K562 (cell line): ENCODE results near the gene NUDT9. TPM values are rescaled to one million over a fixed set of nuclear protein-coding genes. Genes with fewer than 3 reads are reported as not detected.

Experiments
- BRCA1 ChIP-seq, 2 experiments: fragments of 450-650 bp in 1 of 2; sonication (generic) in 1 of 2; formaldehyde crosslinking in 1 of 2; IDR thresholded peaks; 2 replicates each; pipeline versions ENCODE4 v1.5.0 to v1.6.1; 2017 to 2020; ENCODE audit warnings: mild to moderate bottlenecking in 1 of 2, missing genetic modification reagents in 1 of 2
- ILK ChIP-seq: fragments of 450-650 bp; IDR thresholded peaks from 2 replicates; pipeline ENCODE4 v1.6.1; 2016; ENCODE audit warnings: missing genetic modification characterization, low read depth, mild to moderate bottlenecking, missing compliant biosample characterization, moderate library complexity, borderline replicate concordance
- MAZ ChIP-seq, 2 experiments: fragments of 450-650 bp in 1 of 2; sonication (generic) in 1 of 2; formaldehyde crosslinking; IDR thresholded peaks in 1 of 2; conservative IDR thresholded peaks in 1 of 2; 2 replicates each; pipeline versions ENCODE4 v1.4.0 to v1.5.0; 2020; ENCODE audit warnings: mild to moderate bottlenecking in 1 of 2, missing genetic modification reagents in 1 of 2
- MCM5 ChIP-seq: fragments of 450-650 bp; IDR thresholded peaks from 2 replicates; pipeline ENCODE4 v1.6.1; 2016; ENCODE audit warnings: low read depth
- MIER1 ChIP-seq: fragments of 450-650 bp; IDR thresholded peaks from 2 replicates; pipeline ENCODE4 v1.6.1; 2016; ENCODE audit warnings: antibody characterized with exemption, mild to moderate bottlenecking, low read depth
- MTF1 ChIP-seq: fragments of 250-450 bp; sonication (Bioruptor Pico); IDR thresholded peaks from 2 replicates; pipeline ENCODE4 v1.9.0; 2021; ENCODE audit warnings: moderate library complexity, mild to moderate bottlenecking, inconsistent platforms, borderline replicate concordance
- PHF20 ChIP-seq: fragments of 450-650 bp; IDR thresholded peaks from 2 replicates; pipeline ENCODE4 v1.6.1; 2018; ENCODE audit not compliant: partially characterized antibody
- RFX7 ChIP-seq: fragments of 250-450 bp; sonication (Bioruptor Pico); IDR thresholded peaks from 2 replicates; pipeline ENCODE4 v1.5.1; 2021; ENCODE audit warnings: mild to moderate bottlenecking
- TBP ChIP-seq: optimal IDR thresholded peaks from 2 replicates; pipeline ENCODE3; 2011; ENCODE audit warnings: low read depth, low read length, improper control_type of control experiment
- TFAM ChIP-seq: fragments of 250-450 bp; sonication (Bioruptor Pico); conservative IDR thresholded peaks from 2 replicates; pipeline ENCODE4 v1.5.0; 2021; ENCODE audit warnings: mild to moderate bottlenecking, moderate library complexity
- ZNF174 ChIP-seq: fragments of 250-450 bp; sonication (Bioruptor Pico); IDR thresholded peaks from 2 replicates; pipeline ENCODE4 v1.4.0; 2020; ENCODE audit warnings: mild to moderate bottlenecking
- ZNF175 ChIP-seq: fragments of 200-800 bp; sonication (Bioruptor generic); IDR thresholded peaks from 2 replicates; pipeline ENCODE4 v1.6.1; 2016; ENCODE audit warnings: low read depth, mild to moderate bottlenecking, missing genetic modification characterization, missing compliant biosample characterization
- ZNF212 ChIP-seq: fragments of 450-650 bp; formaldehyde crosslinking; IDR thresholded peaks from 2 replicates; pipeline ENCODE4 v1.4.0; 2020; ENCODE audit warnings: mild to moderate bottlenecking
- ZNF780A ChIP-seq: fragments of 250-450 bp; sonication (Bioruptor Pico); IDR thresholded peaks from 2 replicates; pipeline ENCODE4 v1.5.0; 2021; ENCODE audit warnings: mild to moderate bottlenecking
- polyA plus RNA-seq, 8 experiments: library from polyadenylated mRNA; depleted of rRNA in 4 of 8; stranded (reverse) in 5 of 8; unstranded in 3 of 8; fragments of >200 nt; fragmentation: Nextera tagmentation in 2 of 8; fragmentation: Illumina TruSeq in 1 of 8; extraction: Ambion mirVana in 2 of 8; extraction: Trizol in 1 of 8; gene quantifications; 2 replicates each; pipeline versions ENCODE4 v1.2.1 to v1.2.3, GENCODE V29; 2011 to 2014; ENCODE audit warnings: inconsistent platforms in 1 of 8, missing spikeins in 1 of 8
- total RNA-seq, 7 experiments: library from RNA; depleted of rRNA in 6 of 7; stranded (reverse); fragments of >200 nt in 6 of 7; fragmentation: Illumina TruSeq in 2 of 7; extraction: Trizol in 2 of 7; gene quantifications; 2 replicates each; pipeline versions ENCODE4 v1.2.1 to v1.2.3, GENCODE V29; 2011 to 2021; ENCODE audit warnings: low replicate concordance in 1 of 7
- TF ChIP-seq, protein P1 (sequence below), 2 experiments: IDR thresholded peaks; 2 replicates each; pipeline ENCODE4 v1.6.1; 2011; ENCODE audit warnings: borderline replicate concordance in 1 of 2, control low read depth in 1 of 2, low read depth in 1 of 2, low read length in 1 of 2, mild to moderate bottlenecking in 1 of 2, mixed read lengths in 1 of 2, moderate library complexity in 1 of 2; ENCODE audit not compliant: insufficient read depth in 1 of 2, insufficient read length in 1 of 2, poor library complexity in 1 of 2, severe bottlenecking in 1 of 2; ENCODE audit errors: extremely low read depth in 1 of 2
- TF ChIP-seq, protein P2 (sequence below): fragments of 450-650 bp; IDR thresholded peaks from 2 replicates; pipeline ENCODE4 v1.7.0; 2016; ENCODE audit warnings: borderline replicate concordance
- TF ChIP-seq, protein P3 (sequence below): sonication (generic); formaldehyde crosslinking; IDR thresholded peaks from 2 replicates; pipeline ENCODE4 v1.8.0; 2022; ENCODE audit warnings: mild to moderate bottlenecking, low read depth, missing genetic modification reagents
- TF ChIP-seq, protein P4 (sequence below): sonication (generic); formaldehyde crosslinking; IDR thresholded peaks from 2 replicates; pipeline ENCODE4 v1.8.0; 2023; ENCODE audit warnings: missing genetic modification reagents, mild to moderate bottlenecking, borderline replicate concordance

Gene NUDT9
- total and polyA plus RNA-seq, 9 of the 15 experiments (the other 6 are each of a cell fraction or from before 2014, with no cell fraction given): 8.5 to 20.8 (median 18.0) TPM

DNA sequence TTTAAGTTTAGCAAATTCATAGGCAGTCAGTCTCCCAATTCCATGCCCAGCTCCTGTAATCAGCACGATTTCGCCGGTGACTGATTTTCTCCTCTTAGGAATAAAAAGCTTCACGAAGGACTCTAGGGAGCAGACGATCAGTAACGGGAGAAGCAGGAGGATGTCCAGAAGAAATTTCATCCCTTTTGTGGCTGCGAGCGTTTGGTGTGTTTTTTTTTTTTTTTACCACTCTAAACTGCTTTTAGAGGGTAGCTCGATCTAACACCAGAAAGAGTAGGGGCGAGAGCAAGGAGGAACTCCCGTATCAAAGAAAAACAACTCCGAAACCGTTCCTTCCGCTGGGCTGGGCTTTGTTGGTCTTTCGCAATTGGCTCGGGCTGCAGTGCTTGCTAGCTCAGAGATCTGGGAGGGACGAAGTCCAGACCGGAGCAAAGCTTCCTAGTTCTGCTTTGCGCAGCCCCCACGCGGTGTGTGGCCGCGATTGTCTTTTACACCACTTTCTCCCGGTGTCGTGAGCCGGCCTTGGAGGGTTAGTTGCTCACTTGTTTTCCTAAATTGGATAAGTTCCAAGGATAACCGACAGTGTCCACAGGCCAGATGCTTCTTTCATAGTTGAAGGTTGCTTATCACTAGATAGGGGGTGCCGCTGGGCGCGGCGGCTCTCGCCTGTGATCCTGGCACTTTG is 31.3 kb upstream of the NUDT9 start, which contains the start of gene HSD17B11 (continued):
- TF ChIP-seq, protein P1, sequence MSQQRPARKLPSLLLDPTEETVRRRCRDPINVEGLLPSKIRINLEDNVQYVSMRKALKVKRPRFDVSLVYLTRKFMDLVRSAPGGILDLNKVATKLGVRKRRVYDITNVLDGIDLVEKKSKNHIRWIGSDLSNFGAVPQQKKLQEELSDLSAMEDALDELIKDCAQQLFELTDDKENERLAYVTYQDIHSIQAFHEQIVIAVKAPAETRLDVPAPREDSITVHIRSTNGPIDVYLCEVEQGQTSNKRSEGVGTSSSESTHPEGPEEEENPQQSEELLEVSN (IDR thresholded peaks at IDR 0.05; ENCODE audit: borderline replicate concordance in 1 of 2, extremely low read depth in 1 of 2, insufficient read depth in 1 of 2, insufficient read length in 1 of 2, low read depth in 1 of 2, low read length in 1 of 2, poor library complexity in 1 of 2, severe bottlenecking in 1 of 2): peak; percentile 44 to 56
- no peak for TF ChIP-seq ZNF175 (CRISPR knock-in tag)
- no peak for TF ChIP-seq MIER1
- no peak for TF ChIP-seq ZNF780A (CRISPR knock-in tag)
- TF ChIP-seq, protein P2, sequence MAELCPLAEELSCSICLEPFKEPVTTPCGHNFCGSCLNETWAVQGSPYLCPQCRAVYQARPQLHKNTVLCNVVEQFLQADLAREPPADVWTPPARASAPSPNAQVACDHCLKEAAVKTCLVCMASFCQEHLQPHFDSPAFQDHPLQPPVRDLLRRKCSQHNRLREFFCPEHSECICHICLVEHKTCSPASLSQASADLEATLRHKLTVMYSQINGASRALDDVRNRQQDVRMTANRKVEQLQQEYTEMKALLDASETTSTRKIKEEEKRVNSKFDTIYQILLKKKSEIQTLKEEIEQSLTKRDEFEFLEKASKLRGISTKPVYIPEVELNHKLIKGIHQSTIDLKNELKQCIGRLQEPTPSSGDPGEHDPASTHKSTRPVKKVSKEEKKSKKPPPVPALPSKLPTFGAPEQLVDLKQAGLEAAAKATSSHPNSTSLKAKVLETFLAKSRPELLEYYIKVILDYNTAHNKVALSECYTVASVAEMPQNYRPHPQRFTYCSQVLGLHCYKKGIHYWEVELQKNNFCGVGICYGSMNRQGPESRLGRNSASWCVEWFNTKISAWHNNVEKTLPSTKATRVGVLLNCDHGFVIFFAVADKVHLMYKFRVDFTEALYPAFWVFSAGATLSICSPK: no peak
- no peak for TF ChIP-seq MTF1 (CRISPR knock-in tag)
- no peak for TF ChIP-seq RFX7 (CRISPR knock-in tag)
- peak; percentile 80 for TF ChIP-seq TBP
- no peak for TF ChIP-seq ZNF174 (CRISPR knock-in tag)
- TF ChIP-seq MAZ (CRISPR knock-in tag; conservative IDR thresholded peaks at IDR 0.05 in 1 of 2, IDR thresholded peaks at IDR 0.05 in 1 of 2): peak in 1 of 2 experiments; percentile 81; a peak in 2 of 4 replicates
- TF ChIP-seq, protein P3, sequence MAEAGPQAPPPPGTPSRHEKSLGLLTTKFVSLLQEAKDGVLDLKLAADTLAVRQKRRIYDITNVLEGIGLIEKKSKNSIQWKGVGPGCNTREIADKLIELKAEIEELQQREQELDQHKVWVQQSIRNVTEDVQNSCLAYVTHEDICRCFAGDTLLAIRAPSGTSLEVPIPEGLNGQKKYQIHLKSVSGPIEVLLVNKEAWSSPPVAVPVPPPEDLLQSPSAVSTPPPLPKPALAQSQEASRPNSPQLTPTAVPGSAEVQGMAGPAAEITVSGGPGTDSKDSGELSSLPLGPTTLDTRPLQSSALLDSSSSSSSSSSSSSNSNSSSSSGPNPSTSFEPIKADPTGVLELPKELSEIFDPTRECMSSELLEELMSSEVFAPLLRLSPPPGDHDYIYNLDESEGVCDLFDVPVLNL (CRISPR knock-in tag): no peak
- TF ChIP-seq TFAM (CRISPR knock-in tag): no peak
- TF ChIP-seq ILK: no peak
- no peak for TF ChIP-seq BRCA1 (IDR thresholded peaks at IDR 0.05)
- no peak for TF ChIP-seq BRCA1 (CRISPR knock-in tag; IDR thresholded peaks at IDR 0.05)
- TF ChIP-seq, protein P4, sequence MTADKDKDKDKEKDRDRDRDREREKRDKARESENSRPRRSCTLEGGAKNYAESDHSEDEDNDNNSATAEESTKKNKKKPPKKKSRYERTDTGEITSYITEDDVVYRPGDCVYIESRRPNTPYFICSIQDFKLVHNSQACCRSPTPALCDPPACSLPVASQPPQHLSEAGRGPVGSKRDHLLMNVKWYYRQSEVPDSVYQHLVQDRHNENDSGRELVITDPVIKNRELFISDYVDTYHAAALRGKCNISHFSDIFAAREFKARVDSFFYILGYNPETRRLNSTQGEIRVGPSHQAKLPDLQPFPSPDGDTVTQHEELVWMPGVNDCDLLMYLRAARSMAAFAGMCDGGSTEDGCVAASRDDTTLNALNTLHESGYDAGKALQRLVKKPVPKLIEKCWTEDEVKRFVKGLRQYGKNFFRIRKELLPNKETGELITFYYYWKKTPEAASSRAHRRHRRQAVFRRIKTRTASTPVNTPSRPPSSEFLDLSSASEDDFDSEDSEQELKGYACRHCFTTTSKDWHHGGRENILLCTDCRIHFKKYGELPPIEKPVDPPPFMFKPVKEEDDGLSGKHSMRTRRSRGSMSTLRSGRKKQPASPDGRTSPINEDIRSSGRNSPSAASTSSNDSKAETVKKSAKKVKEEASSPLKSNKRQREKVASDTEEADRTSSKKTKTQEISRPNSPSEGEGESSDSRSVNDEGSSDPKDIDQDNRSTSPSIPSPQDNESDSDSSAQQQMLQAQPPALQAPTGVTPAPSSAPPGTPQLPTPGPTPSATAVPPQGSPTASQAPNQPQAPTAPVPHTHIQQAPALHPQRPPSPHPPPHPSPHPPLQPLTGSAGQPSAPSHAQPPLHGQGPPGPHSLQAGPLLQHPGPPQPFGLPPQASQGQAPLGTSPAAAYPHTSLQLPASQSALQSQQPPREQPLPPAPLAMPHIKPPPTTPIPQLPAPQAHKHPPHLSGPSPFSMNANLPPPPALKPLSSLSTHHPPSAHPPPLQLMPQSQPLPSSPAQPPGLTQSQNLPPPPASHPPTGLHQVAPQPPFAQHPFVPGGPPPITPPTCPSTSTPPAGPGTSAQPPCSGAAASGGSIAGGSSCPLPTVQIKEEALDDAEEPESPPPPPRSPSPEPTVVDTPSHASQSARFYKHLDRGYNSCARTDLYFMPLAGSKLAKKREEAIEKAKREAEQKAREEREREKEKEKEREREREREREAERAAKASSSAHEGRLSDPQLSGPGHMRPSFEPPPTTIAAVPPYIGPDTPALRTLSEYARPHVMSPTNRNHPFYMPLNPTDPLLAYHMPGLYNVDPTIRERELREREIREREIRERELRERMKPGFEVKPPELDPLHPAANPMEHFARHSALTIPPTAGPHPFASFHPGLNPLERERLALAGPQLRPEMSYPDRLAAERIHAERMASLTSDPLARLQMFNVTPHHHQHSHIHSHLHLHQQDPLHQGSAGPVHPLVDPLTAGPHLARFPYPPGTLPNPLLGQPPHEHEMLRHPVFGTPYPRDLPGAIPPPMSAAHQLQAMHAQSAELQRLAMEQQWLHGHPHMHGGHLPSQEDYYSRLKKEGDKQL (CRISPR knock-in tag): no peak
- no peak for TF ChIP-seq MCM5
- no peak for TF ChIP-seq PHF20
- TF ChIP-seq ZNF212 (CRISPR knock-in tag): no peak
